ENCODE measurements around the gene CDKAL1.

DNA sequence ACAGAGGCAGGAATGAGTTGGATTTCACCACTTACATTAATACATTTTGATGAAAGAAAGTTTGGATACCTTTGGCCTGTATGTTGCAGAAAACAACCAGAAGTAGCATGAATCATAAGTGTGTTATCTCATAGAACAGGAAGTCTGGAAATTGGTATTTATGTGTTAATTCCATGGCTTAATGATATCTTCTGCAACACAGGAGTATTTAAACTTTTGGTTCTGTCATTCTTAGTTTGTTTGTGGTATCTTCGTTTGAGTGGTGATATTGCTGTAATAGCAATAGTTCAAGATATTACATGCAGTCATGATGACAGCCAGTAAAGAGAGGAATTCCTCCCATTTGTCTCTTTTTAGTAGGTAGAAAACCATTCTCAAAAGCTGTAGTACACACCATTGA lies 177.3 kb downstream of the CDKAL1 start:
- TF ChIP-seq KDM5A (IDR thresholded peaks at IDR 0.05; ENCODE audit: borderline replicate concordance, low read length) (no peak), ATF1 (CRISPR knock-in tag; IDR thresholded peaks at IDR 0.05) (no peak), NFIC (IDR thresholded peaks at IDR 0.05; ENCODE audit: low read length) (no peak), PHF20 (CRISPR knock-in tag; IDR thresholded peaks at IDR 0.05) (no peak), ZSCAN31 (CRISPR knock-in tag; IDR thresholded peaks at IDR 0.05; ENCODE audit: low read depth) (no peak), NR3C1 (CRISPR knock-in tag; IDR thresholded peaks at IDR 0.05) (no peak)
- TF ChIP-seq, protein P1, sequence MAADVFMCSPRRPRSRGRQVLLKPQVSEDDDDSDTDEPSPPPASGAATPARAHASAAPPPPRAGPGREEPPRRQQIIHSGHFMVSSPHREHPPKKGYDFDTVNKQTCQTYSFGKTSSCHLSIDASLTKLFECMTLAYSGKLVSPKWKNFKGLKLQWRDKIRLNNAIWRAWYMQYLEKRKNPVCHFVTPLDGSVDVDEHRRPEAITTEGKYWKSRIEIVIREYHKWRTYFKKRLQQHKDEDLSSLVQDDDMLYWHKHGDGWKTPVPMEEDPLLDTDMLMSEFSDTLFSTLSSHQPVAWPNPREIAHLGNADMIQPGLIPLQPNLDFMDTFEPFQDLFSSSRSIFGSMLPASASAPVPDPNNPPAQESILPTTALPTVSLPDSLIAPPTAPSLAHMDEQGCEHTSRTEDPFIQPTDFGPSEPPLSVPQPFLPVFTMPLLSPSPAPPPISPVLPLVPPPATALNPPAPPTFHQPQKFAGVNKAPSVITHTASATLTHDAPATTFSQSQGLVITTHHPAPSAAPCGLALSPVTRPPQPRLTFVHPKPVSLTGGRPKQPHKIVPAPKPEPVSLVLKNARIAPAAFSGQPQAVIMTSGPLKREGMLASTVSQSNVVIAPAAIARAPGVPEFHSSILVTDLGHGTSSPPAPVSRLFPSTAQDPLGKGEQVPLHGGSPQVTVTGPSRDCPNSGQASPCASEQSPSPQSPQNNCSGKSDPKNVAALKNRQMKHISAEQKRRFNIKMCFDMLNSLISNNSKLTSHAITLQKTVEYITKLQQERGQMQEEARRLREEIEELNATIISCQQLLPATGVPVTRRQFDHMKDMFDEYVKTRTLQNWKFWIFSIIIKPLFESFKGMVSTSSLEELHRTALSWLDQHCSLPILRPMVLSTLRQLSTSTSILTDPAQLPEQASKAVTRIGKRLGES (CRISPR knock-in tag; IDR thresholded peaks at IDR 0.05; ENCODE audit: borderline replicate concordance): no peak
